IMR-90 (cell line): ENCODE data around the gene RAET1E. TPM values are rescaled to one million over a fixed set of nuclear protein-coding genes. Genes with fewer than 3 reads are reported as not detected.

Experiments
- ATAC-seq: fragments of 200-7000 bp; cut with Tn5 transposase; 2 replicates; pipeline ENCODE4 v1.9.1; 2020; ENCODE audit warnings: low read depth, mild to moderate bottlenecking, moderate library complexity
- BruUV-seq: library from RNA; stranded (reverse); fragments of 400-500 nt; replicated peaks from 2 replicates; lab custom pipeline; 2021; lab: Mats Ljungman, UMichigan
- CTCF ChIA-PET: fragments of 300-600 bp; formaldehyde crosslinking; extraction: SDS; loops from one replicate; lab custom pipeline; 2021; ENCODE audit warnings: antibody characterized with exemption; lab: Yijun Ruan, JAX
- POLR2A ChIA-PET: fragments of 300-600 bp; sonication (Branson Sonifier 250); formaldehyde crosslinking; loops from one replicate; lab custom pipeline; 2022; ENCODE audit warnings: antibody characterized with exemption; ENCODE audit not compliant: unreplicated experiment; lab: Charles Lee
- DNase-seq: peaks from one replicate; pipeline ENCODE4 v3.0.0; 2013
- H2AFZ ChIP-seq: replicated peaks from 2 replicates; pipeline ENCODE3; 2013; ENCODE audit warnings: low read length, mild to moderate bottlenecking; ENCODE audit not compliant: poor library complexity
- H2AK5ac ChIP-seq: 2 replicates; pipeline ENCODE4 v1.6.1; 2013; ENCODE audit warnings: low read depth, low read length, inconsistent platforms
- H2AK9ac ChIP-seq: replicated peaks from 2 replicates; pipeline ENCODE3; 2013; ENCODE audit warnings: mild to moderate bottlenecking, low read depth, low read length, moderate library complexity; ENCODE audit not compliant: poor library complexity
- H2BK120ac ChIP-seq: 2 replicates; pipeline ENCODE4 v1.6.1; 2013; ENCODE audit warnings: low read depth, low read length, inconsistent platforms
- H2BK15ac ChIP-seq: 3 replicates; pipeline ENCODE4 v1.6.1; 2013; ENCODE audit warnings: low read depth, low read length, inconsistent platforms
- H2BK20ac ChIP-seq: 2 replicates; pipeline ENCODE4 v1.6.1; 2013; ENCODE audit warnings: low read depth, mild to moderate bottlenecking, inconsistent platforms, low read length, moderate library complexity
- H2BK5ac ChIP-seq: 2 replicates; pipeline ENCODE4 v1.6.1; 2013; ENCODE audit warnings: mild to moderate bottlenecking, low read depth, low read length, inconsistent platforms; ENCODE audit not compliant: poor library complexity, severe bottlenecking
- H3K14ac ChIP-seq: replicated peaks from 2 replicates; pipeline ENCODE4 v1.6.1; 2013; ENCODE audit warnings: low read depth, low read length, inconsistent platforms
- H3K18ac ChIP-seq: 2 replicates; pipeline ENCODE4 v1.6.1; 2013; ENCODE audit warnings: low read depth, low read length, control low read depth
- H3K23ac ChIP-seq: 2 replicates; pipeline ENCODE4 v1.6.1; 2013; ENCODE audit warnings: low read depth, low read length, inconsistent platforms
- H3K27ac ChIP-seq: 2 replicates; pipeline ENCODE4 v1.5.1; 2013; ENCODE audit warnings: mild to moderate bottlenecking, control low read depth, low read length; ENCODE audit not compliant: insufficient read depth
- H3K27me3 ChIP-seq: 2 replicates; pipeline ENCODE4 v1.6.1; 2013; ENCODE audit warnings: low read length; ENCODE audit not compliant: control insufficient read depth, insufficient read depth
- H3K36me3 ChIP-seq: 2 replicates; pipeline ENCODE4 v1.6.1; 2013; ENCODE audit warnings: low read length, mixed read lengths; ENCODE audit not compliant: control insufficient read depth, insufficient read depth
- H3K4ac ChIP-seq: 2 replicates; pipeline ENCODE4 v1.6.1; 2013; ENCODE audit warnings: low read depth, low read length, inconsistent platforms
- H3K4me1 ChIP-seq: 2 replicates; pipeline ENCODE4 v1.6.1; 2013; ENCODE audit warnings: low read length, mixed read lengths; ENCODE audit not compliant: control insufficient read depth, insufficient read depth
- H3K4me2 ChIP-seq: 2 replicates; pipeline ENCODE4 v1.6.1; 2013; ENCODE audit warnings: low read depth, mild to moderate bottlenecking, control low read depth, low read length, moderate library complexity
- H3K4me3 ChIP-seq: 2 replicates; pipeline ENCODE4 v1.5.1; 2013; ENCODE audit warnings: low read depth, mild to moderate bottlenecking, control low read depth, low read length, moderate library complexity; ENCODE audit not compliant: insufficient read depth
- H3K56ac ChIP-seq: 2 replicates; pipeline ENCODE4 v1.6.1; 2013; ENCODE audit warnings: low read length, inconsistent platforms; ENCODE audit not compliant: insufficient read depth; ENCODE audit errors: extremely low read depth
- H3K79me1 ChIP-seq, 2 experiments: 2 replicates each; pipeline ENCODE4 v1.6.1; 2013; ENCODE audit warnings: low read length in 2 of 2, inconsistent platforms in 1 of 2, low read depth in 1 of 2
- H3K9ac ChIP-seq: 2 replicates; pipeline ENCODE4 v1.6.1; 2013; ENCODE audit warnings: low read depth, low read length, control low read depth
- H3K9me1 ChIP-seq: 2 replicates; pipeline ENCODE4 v1.6.1; 2013; ENCODE audit warnings: low read length, inconsistent platforms; ENCODE audit not compliant: insufficient read depth
- H3K9me3 ChIP-seq: 2 replicates; pipeline ENCODE4 v1.6.1; 2013; ENCODE audit warnings: low read length; ENCODE audit not compliant: control insufficient read depth, insufficient read depth
- H4K20me1 ChIP-seq: 2 replicates; pipeline ENCODE4 v1.6.1; 2013; ENCODE audit warnings: low read length, inconsistent platforms; ENCODE audit not compliant: insufficient read depth
- H4K5ac ChIP-seq: 2 replicates; pipeline ENCODE4 v1.6.1; 2013; ENCODE audit warnings: mild to moderate bottlenecking, low read depth, low read length, control low read depth
- H4K8ac ChIP-seq, 2 experiments: 2 replicates each; pipeline ENCODE4 v1.6.1; 2013; ENCODE audit warnings: low read depth in 2 of 2, low read length in 2 of 2, control low read depth in 1 of 2, inconsistent platforms in 1 of 2
- H4K91ac ChIP-seq: 2 replicates; pipeline ENCODE4 v1.6.1; 2013; ENCODE audit warnings: low read depth, low read length, inconsistent platforms; ENCODE audit not compliant: insufficient read depth
- CEBPB ChIP-seq: IDR thresholded peaks from 2 replicates; pipeline ENCODE4 v1.6.1; 2012; ENCODE audit warnings: low read depth, low read length, improper control_type of control experiment
- CHD1 ChIP-seq: IDR thresholded peaks from 2 replicates; pipeline ENCODE4 v1.6.1; 2012; ENCODE audit warnings: low read depth, low read length, improper control_type of control experiment
- FOS ChIP-seq: fragments of 150-350 bp; IDR thresholded peaks from 2 replicates; pipeline ENCODE4 v1.6.1; 2016; ENCODE audit warnings: low read depth, low read length
- NFE2L2 ChIP-seq: fragments of 150-350 bp; IDR thresholded peaks from 2 replicates; pipeline ENCODE4 v1.6.1; 2016; ENCODE audit warnings: low read depth, mild to moderate bottlenecking, low read length
- RCOR1 ChIP-seq: IDR thresholded peaks from 2 replicates; pipeline ENCODE4 v1.6.1; 2012; ENCODE audit warnings: mild to moderate bottlenecking, low read length, improper control_type of control experiment; ENCODE audit not compliant: insufficient replicate concordance
- SMC3 ChIP-seq: fragments of 150-350 bp; IDR thresholded peaks from 2 replicates; pipeline ENCODE4 v1.6.1; 2016; ENCODE audit warnings: low read depth, mild to moderate bottlenecking, antibody characterized with exemption, low read length, moderate library complexity
- WGBS, 2 experiments: methylation state at CpG; one replicate each; pipeline versions ENCODE4 v1.1.5 to v1.1.7; 2013; ENCODE audit warnings: missing lambda C conversion rate in 2 of 2; ENCODE audit not compliant: insufficient read length in 1 of 2; ENCODE audit errors: extremely low coverage in 2 of 2; 5-methylcytosine and 5-hydroxymethylcytosine counted together
- dilution Hi-C: fragments of 300-500 bp; cut with HindIII; formaldehyde crosslinking; loops from one replicate; pipeline ENCODE4 v1.14.3; 2018; ENCODE audit warnings: low sequenced_read_pairs; ENCODE audit not compliant: unreplicated experiment
- in situ Hi-C: fragments of 300-500 bp; cut with MboI; formaldehyde crosslinking; loops from 3 replicates; pipeline ENCODE4 v1.14.3; 2019; ENCODE audit warnings: low sequenced_read_pairs, inconsistent platforms, mixed read lengths
- intact Hi-C: fragments of 100-400 bp; cut with micrococcal nuclease; formaldehyde crosslinking; loops from 2 replicates; pipeline ENCODE4 v1.10.0; 2022
- polyA plus RNA-seq, 3 experiments: library from polyadenylated mRNA; depleted of rRNA; stranded (reverse); fragments of >200 nt; gene quantifications; 2 replicates each; pipeline ENCODE4 v1.2.3, GENCODE V29; 2012; ENCODE audit warnings: low replicate concordance in 1 of 3
- total RNA-seq: library from RNA; depleted of rRNA; stranded (reverse); fragments of >200 nt; gene quantifications from 2 replicates; pipeline ENCODE4 v1.2.3, GENCODE V29; 2012

RAET1E gene
- total and polyA plus RNA-seq, 2 of the 4 experiments (the other 2 are of a cell fraction), result not detected

GRCh38 chr6:149913540-149914240 is 15.8 kb upstream of the RAET1E start:
- Histone ChIP-seq H3K18ac (no peak overlapping the region), H4K5ac (no peak overlapping the region), H3K14ac (no peak overlapping the region), H3K9ac (no peak overlapping the region), H2AFZ (no peak overlapping the region), H3K4ac (no peak overlapping the region), H4K91ac (no peak overlapping the region), H2BK120ac (no peak overlapping the region), H3K4me1 (no peaks in the 10 kb centered on the region), H3K27me3 (peaks cover 18% of the 10 kb centered on the region), H3K4me2 (no peak overlapping the region), H3K9me1 (peaks cover 4% of the 10 kb centered on the region; the same call in 1 of the 2 replicates), H3K9me3 (peaks cover 7% of the 10 kb centered on the region), H2BK5ac (no peak overlapping the region), H3K27ac (no peak overlapping the region), H2BK20ac (no peak overlapping the region), H4K20me1 (no peaks in the 10 kb centered on the region), H2AK5ac (no peak overlapping the region), H3K4me3 (no peak overlapping the region), H2BK15ac (no peak overlapping the region), H3K23ac (no peak overlapping the region), H3K79me1 (no peaks in the 10 kb centered on the region), H3K36me3 (no peaks in the 10 kb centered on the region), H2AK9ac (no peak overlapping the region), H3K56ac (no peak overlapping the region), H4K8ac (no peak overlapping the region)
- BruUV-seq, result no TSS peak
- WGBS, 2 experiments, result 71% methylated on average over 4 of the region's 9 CpGs; no CpG with 5 or more reads in 1 of the 2 experiments
- in situ Hi-C loops, result no loop called here
- ChIA-PET POLR2A (no interaction called here), CTCF (no interaction called here)
- DNase-seq, result no peak
- intact Hi-C loops, result no loop called here
- no peak for TF ChIP-seq CEBPB
- TF ChIP-seq CHD1, result no peak
- TF ChIP-seq FOS, result no peak
- TF ChIP-seq NFE2L2, result no peak
- TF ChIP-seq SMC3, result no peak
- no peak for TF ChIP-seq RCOR1
- dilution Hi-C loops, result no loop called here
- ATAC-seq, result no peak
